Measurements from ENCODE around the gene FRAT2. TPM values are rescaled to one million over a fixed set of nuclear protein-coding genes. Genes with fewer than 3 reads are reported as not detected.

FRAT2 gene
- total and polyA plus RNA-seq, 2 of the 13 experiments (the other 11 are each of a cell fraction or from before 2014, with no cell fraction given) = 7.2 to 14.1 TPM

- TF ChIP-seq E2F5 (CRISPR knock-in tag; conservative IDR thresholded peaks at IDR 0.05) (no peak), CEBPB (IDR thresholded peaks at IDR 0.05; ENCODE audit: borderline replicate concordance, low read depth, low read length) (peak; percentile 40; the same call in 1 of the 2 replicates), IRF1 (CRISPR knock-in tag; IDR thresholded peaks at IDR 0.05; ENCODE audit: low read depth) (no peak), SAP130 (CRISPR knock-in tag; IDR thresholded peaks at IDR 0.05; ENCODE audit: low read depth) (0 out of 2 replicates have a peak, but pooled peaks have one; percentile 13), ZNF879 (CRISPR knock-in tag; IDR thresholded peaks at IDR 0.05) (no peak), HNF4A (CRISPR knock-in tag; IDR thresholded peaks at IDR 0.05) (peak; percentile 17; the same call in 1 of the 2 replicates)
Measured at GRCh38 chr10:97307866-97308780, 26.4 kb downstream of the FRAT2 start (continued).

GRCh38 chr10:97307441-97307840, 27.1 kb downstream of the FRAT2 start:
- Histone ChIP-seq H3K9me3 (ENCODE audit: low read length) (no peaks in the 10 kb centered on the region), H3K4me3 (replicated peaks in 1 of 3; ENCODE audit: insufficient read depth in 1 of 3, low read depth in 2 of 3, low read length in 3 of 3) (no peak overlapping the region), H3K79me2 (ENCODE audit: insufficient read depth, low read length) (no peaks in the 10 kb centered on the region), H3K4me1 (ENCODE audit: insufficient read depth, low read length) (peaks cover 31% of the 10 kb centered on the region), H2AFZ (ENCODE audit: low read length) (no peak overlapping the region), H3K4me2 (ENCODE audit: low read depth, low read length) (peak overlapping the region; percentile 16; the same call in 1 of the 2 replicates), H3K9ac (ENCODE audit: insufficient read depth, low read depth, low read length) (no peak overlapping the region), H3K36me3 (replicated peaks in 1 of 2; ENCODE audit: control insufficient read depth in 1 of 2, insufficient read depth in 2 of 2, low read length in 2 of 2) (no peaks in the 10 kb centered on the region), H3K27me3 (ENCODE audit: control insufficient read depth in 1 of 2, insufficient read depth in 2 of 2, low read length in 2 of 2) (no peaks in the 10 kb centered on the region), H4K20me1 (ENCODE audit: insufficient read depth, low read length) (no peaks in the 10 kb centered on the region), H3K27ac (ENCODE audit: extremely low read length, insufficient read depth, low read length) (no peak overlapping the region)
- BruUV-seq (replicated peaks) = no TSS peak
- 58% methylated on average over 1 of the region's 1 CpG for WGBS (ENCODE audit: low lambda C conversion rate)
- FAIRE-seq (no peak), ATAC-seq (peak; percentile 20), DNase-seq (ENCODE audit: low spot score) (no peak)
- CTCF ChIA-PET (ENCODE audit: low intra/inter-chr PET ratio, low total read pairs) = no interaction called here
- POLR2A ChIA-PET = interaction anchor here (1.1 kb wide), 1 partner anchor 20 kb away, joined by 3 read pairs; no protein-coding TSS in a partner anchor
- intact Hi-C loops (cut with micrococcal nuclease; ENCODE audit: unreplicated experiment) = no loop called here
- in situ Hi-C loops (cut with HindIII; ENCODE audit: extremely low pct_ligation_motif_present, low pct_unique_long_range_greater_than_20kb) = no loop called here
- TF ChIP-seq FOXA1 (IDR thresholded peaks at IDR 0.05) (no peak), FOXA1 (CRISPR knock-in tag; IDR thresholded peaks at IDR 0.05) (no peak), ATM (IDR thresholded peaks at IDR 0.05; ENCODE audit: borderline replicate concordance) (no peak), PTBP1 (IDR thresholded peaks at IDR 0.05; ENCODE audit: low read depth, low read length, poor library complexity, severe bottlenecking) (no peak), MAZ (IDR thresholded peaks at IDR 0.05; ENCODE audit: borderline replicate concordance, low read depth, low read length) (no peak), MAZ (CRISPR knock-in tag; IDR thresholded peaks at IDR 0.05; ENCODE audit: low read depth) (no peak), ZIK1 (CRISPR knock-in tag; IDR thresholded peaks at IDR 0.05; ENCODE audit: borderline replicate concordance, low read depth) (no peak), EED (CRISPR knock-in tag; IDR thresholded peaks at IDR 0.05) (no peak), ZNF333 (CRISPR knock-in tag; IDR thresholded peaks at IDR 0.05; ENCODE audit: borderline replicate concordance) (no peak), ZSCAN29 (CRISPR knock-in tag; conservative IDR thresholded peaks at IDR 0.05) (no peak)
